NK-92 (cell line): ENCODE results near the gene HEXIM2.
"Not testable (repeated sequence)": the region's sequence is repeated elsewhere in the genome, so short reads cannot be mapped to it uniquely, and the experiment has no call there.

Experiments
- DNase-seq: peaks from one replicate; lab custom pipeline; 2025; ENCODE audit not compliant: unreplicated experiment; lab: John Stamatoyannopoulos, UW

Gene HEXIM2

DNA sequence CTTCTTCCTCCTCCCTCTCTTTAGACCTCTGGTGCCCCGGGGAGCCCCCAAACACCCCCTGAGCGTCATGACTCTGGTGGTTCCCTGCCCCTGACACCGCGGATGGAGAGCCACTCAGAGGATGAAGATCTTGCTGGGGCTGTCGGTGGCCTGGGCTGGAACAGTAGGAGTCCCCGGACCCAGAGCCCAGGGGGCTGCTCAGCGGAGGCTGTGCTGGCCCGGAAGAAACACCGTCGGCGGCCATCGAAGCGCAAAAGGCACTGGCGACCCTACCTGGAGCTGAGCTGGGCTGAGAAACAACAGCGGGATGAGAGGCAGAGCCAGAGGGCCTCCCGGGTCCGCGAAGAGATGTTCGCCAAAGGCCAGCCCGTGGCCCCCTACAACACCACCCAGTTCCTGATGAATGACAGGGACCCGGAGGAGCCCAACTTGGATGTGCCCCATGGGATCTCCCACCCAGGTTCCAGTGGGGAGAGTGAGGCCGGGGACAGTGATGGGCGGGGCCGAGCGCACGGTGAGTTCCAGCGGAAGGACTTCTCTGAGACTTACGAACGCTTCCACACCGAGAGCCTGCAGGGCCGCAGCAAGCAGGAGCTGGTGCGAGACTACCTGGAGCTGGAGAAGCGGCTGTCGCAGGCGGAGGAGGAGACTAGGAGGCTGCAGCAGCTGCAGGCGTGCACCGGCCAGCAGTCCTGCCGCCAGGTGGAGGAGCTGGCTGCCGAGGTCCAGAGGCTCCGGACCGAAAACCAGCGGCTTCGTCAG, 7.5 kb downstream of the HEXIM2 start:
- no peak for DNase-seq

- no peak for DNase-seq
Measured at GRCh38 chr17:45170280-45170930, 8.7 kb downstream of the HEXIM2 start.

DNA sequence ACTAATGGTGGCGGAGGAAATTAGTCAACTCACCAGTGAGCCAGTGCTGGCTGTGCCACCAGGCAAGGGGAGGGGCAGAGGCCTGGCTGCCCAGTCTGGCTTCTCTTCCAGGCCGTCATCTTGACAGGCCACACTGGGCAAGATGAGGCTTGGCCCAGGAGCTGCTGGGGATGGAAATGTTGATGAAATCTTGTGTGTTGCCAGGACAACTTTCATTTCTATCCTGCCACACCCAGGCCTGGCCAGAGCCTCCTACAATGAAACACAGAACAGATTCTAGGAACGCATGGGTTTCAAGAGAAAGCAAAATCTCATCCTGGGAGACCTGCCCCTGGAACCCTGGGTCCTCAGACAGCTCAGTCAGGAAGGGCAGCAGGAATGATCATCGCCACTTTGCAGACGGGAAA, 9.3 kb downstream of the HEXIM2 start:
- DNase-seq: no peak

DNA sequence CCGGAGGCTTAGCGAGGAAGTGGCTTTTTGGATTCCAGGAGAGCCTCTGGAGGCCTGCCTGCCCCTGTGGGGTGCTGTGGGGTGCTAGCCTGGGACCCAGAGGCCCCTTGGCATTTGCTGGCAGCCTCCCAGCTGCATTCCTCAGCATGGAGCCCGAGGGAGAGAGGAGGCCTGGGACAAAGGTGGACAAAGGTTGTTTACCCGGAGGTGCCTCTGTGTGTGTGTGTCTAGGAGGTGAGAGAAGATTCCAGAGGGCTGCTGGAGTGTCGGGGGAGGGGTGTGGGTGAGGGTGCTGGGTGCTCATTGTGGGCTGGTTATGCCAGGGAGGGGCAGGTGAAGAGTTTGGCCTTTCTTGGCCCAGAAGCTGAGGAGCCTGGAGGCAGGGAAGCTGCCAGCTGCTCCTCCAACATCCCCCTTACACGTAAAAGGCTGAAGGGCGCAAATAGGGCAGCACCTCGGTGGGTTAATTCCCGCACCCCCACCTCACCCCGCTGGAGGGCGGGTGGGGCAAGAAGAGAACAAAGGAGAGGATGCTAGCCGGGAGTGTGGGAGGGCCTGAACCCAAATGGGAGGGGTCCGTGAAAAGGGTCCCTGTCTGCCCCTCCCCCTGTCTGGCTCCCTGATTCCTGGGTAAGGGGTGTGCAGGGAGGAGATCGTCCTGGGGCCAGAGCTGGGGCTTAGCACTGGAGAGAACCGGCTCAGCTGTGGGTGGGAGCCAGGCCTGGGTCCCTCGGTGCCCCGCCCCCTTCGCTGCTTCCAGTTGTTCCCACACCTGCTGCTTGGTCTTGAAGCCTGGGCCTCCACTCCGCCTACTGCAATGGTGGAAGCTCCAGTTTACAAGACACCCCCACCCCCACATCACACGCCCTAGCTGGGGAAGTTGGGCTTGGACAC, 9.9 kb downstream of the HEXIM2 start:
- DNase-seq: no peak

DNA sequence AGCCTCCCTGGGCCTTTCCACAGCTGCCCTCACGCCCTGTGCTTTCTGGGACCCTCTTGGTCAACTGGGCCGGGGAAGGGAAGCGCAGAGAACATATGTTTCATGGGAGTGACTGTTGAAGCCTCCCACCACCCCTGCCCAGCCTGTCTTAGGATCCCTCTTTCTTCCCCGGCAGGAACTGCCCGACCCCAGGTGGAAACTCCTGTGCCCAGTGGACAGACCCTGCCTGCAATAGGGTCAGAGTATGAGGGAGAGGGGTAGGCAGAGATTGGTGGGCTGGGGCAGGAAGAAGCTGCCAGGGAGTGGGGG, 10.5 kb downstream of the HEXIM2 start:
- no peak for DNase-seq

GRCh38 chr17:45172541-45173286, 11.0 kb downstream of the HEXIM2 start:
- DNase-seq: no peak

DNA sequence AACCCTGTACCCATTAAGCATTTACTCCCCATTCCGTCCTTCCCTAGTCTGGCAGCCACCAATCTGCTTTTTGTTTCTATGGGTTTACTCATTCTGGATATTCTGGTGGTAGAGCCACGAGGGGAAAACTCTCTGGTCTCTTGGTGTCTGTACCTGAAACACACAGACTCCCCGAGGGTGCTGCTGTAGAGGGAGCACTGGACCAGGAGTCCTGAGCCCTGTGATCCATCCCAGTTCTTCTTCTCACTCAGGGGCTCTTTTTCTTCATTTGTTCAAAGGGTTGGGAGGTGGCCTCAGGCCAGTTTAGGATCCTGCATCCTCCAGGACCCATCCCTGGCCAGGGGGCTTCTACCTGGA, 14.1 kb downstream of the HEXIM2 start:
- DNase-seq: no peak

DNA sequence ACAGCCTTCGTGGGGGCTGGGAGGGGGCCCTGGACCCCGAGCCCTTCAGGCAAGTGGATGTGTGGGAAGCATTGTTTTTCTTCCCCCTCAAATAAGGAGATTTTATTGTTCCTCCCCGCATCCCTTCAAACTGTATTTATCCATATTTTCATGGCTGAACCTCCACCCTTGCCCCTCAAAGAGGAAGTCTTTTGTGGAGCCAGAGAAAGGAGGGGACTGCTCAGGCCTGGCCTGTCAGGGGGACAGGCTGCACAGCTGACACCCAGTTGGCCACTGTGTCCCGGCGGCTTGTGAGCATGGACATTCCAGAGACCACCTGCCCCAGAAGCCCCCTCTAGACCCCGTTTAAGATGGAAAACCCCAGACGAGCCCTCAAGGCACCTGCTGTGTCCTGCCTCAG, 15.9 kb downstream of the HEXIM2 start:
- DNase-seq: no peak

DNA sequence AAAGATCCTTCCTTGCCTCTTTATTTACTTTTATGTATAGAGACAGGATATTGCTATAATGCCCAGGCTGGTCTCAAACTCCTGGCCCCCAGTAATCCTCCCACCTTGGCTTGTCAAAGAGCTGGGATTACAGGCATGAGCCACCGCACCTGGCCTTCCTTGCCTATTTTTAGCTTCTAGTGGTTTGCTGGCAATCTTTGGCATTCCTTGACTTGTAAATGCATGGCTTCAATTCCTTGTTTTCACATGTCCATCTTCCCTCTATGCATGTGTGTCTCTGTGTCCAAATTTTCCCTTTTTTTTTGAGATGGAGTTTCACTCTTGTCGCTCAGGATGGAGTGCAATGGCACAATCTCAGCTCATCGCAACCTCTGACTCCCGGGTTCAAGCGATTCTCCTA, 22.5 kb downstream of the HEXIM2 start:
- no peak for DNase-seq

- DNase-seq: no peak
Measured at GRCh38 chr17:45186801-45187354, 25.2 kb downstream of the HEXIM2 start.

GRCh38 chr17:45189009-45189408, 27.3 kb downstream of the HEXIM2 start:
- no peak for DNase-seq

GRCh38 chr17:45190503-45191255, 29.0 kb downstream of the HEXIM2 start:
- no peak for DNase-seq

GRCh38 chr17:45195424-45195823, 33.7 kb downstream of the HEXIM2 start:
- no peak for DNase-seq

DNA sequence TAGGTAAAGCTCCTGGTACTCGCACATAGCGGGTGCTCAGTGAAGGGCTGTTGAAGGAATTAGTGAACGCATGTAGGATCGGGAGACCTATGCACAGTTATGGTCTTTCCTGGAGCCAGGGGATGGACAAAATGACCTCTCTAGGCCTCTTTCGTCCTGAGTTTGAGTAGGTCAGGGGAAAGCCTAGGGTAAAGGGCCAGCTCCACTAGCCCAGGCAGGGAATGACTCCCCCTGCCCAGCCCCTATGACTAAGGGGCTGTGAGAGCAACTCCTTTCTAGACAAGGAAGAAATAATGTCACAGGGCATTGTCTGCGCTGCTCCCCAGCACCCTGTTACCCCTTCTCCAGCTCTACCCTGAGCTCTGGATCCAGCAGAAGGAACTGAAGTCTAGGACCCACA, 35.4 kb downstream of the HEXIM2 start:
- DNase-seq: no peak

DNA sequence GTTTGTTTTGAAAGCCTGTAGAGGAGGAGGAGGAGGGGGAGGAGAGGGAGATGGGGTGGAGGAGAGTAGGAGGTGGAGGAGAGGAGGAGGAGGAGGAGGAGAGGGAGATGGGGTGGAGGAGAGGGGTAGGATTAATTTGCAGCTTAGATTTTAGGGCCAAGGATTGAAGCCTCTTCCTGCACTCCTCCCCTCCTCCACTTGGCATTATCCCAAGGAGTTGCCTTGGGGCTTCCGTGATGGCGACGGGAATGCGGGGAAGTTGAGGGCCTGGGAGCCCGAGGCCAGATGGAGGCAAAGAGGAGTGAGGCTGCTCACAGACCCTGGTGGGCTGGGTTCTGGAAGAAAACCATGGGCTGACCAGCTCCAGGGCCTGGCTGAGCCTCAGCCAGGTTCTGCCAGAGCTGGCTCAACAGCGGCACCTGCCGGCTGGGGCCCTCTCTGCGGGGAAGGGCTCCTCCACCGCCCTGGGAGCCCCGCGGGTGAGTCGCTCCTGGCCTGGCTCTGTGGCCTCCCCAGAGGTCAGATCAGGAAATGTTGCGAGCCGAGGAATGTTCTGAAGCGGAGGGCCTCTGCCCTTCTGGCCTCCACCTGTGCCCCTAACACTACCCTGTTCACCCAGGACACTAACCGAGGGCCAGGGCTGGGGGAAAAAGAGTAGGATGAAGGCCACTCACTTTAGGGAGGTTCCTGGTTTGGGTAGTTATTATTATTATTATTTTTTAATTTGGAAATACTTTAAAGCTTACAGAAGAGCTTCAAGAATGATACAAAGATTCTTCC, 36.1 kb downstream of the HEXIM2 start:
- DNase-seq: no peak

GRCh38 chr17:45200701-45201100, 39.0 kb downstream of the HEXIM2 start:
- DNase-seq: no peak

- DNase-seq: no peak
Measured at GRCh38 chr17:45201457-45201856, 39.8 kb downstream of the HEXIM2 start.

- not testable (repeated sequence) for DNase-seq
Measured at GRCh38 chr17:45201880-45202279, 40.2 kb downstream of the HEXIM2 start.

GRCh38 chr17:45218895-45219661, 57.4 kb downstream of the HEXIM2 start:
- DNase-seq: no peak
